ENCODE results near the gene DRAXIN.

DRAXIN gene

GRCh38 chr1:11708554-11709350, 17.2 kb downstream of the DRAXIN start:
- peaks cover 6 to 67% of the 10 kb centered on the region in 2 donors for H3K36me3 ChIP-seq (replicated peaks in 1 of 2; ENCODE audit: control insufficient read depth in 2 of 2, insufficient read depth in 2 of 2, low read length in 2 of 2)

GRCh38 chr1:11711490-11711889, 20.0 kb downstream of the DRAXIN start:
- Histone ChIP-seq H3K4me2 (ENCODE audit: insufficient read depth, low read length, poor library complexity, severe bottlenecking) (no peak overlapping the region), H3K9me3 (replicated peaks in 1 of 2; ENCODE audit: control insufficient read depth in 2 of 2, insufficient read depth in 1 of 2, low read depth in 1 of 2, low read length in 2 of 2) (no peaks in the 10 kb centered on the region), H3K4me3 (ENCODE audit: low read length in 2 of 2) (no peak overlapping the region), H4K91ac (ENCODE audit: low read depth, low read length, poor library complexity) (no peak overlapping the region), H3K4ac (ENCODE audit: low read length) (no peak overlapping the region), H3K4me1 (ENCODE audit: control insufficient read depth in 2 of 2, insufficient read depth in 1 of 2, low read depth in 1 of 2, low read length in 2 of 2) (peaks cover 0 to 7% of the 10 kb centered on the region in 2 donors), H3K9ac (ENCODE audit: low read depth, low read length, poor library complexity) (no peak overlapping the region), H4K8ac (ENCODE audit: low read depth, low read length) (no peak overlapping the region), H2BK5ac (ENCODE audit: low read length) (no peak overlapping the region), H2AK5ac (ENCODE audit: low read depth, low read length) (no peak overlapping the region), H3K14ac (ENCODE audit: low read length) (no peak overlapping the region), H2BK15ac (ENCODE audit: low read length) (no peak overlapping the region), H2BK12ac (ENCODE audit: low read length) (no peak overlapping the region), H3K36me3 (replicated peaks in 1 of 2; ENCODE audit: control insufficient read depth in 2 of 2, insufficient read depth in 2 of 2, low read length in 2 of 2) (peaks cover 6 to 91% of the 10 kb centered on the region in 2 donors), H3K18ac (ENCODE audit: low read length) (no peak overlapping the region), H3K27me3 (ENCODE audit: control insufficient read depth in 3 of 3, insufficient read depth in 3 of 3, low read depth in 1 of 3, low read length in 3 of 3) (no peaks in the 10 kb centered on the region), H3K79me1 (ENCODE audit: low read depth, low read length) (no peaks in the 10 kb centered on the region), H3K23ac (ENCODE audit: low read depth, low read length, poor library complexity) (peak overlapping the region; percentile 13), H2AFZ (ENCODE audit: low read length) (no peak overlapping the region), H3K27ac (replicated peaks; ENCODE audit: low read length) (no peak overlapping the region), H2BK120ac (ENCODE audit: low read depth, low read length) (no peak overlapping the region)
- no peak for DNase-seq (ENCODE audit: low spot score)
- no CpG with 5 or more reads among the region's 5 CpGs for WGBS, 2 donors (ENCODE audit: extremely low coverage in 2 of 2, insufficient read length in 2 of 2, insufficient replicate concordance in 1 of 2)

More at GRCh38 chr1:11708554-11709350, 17.2 kb downstream of the DRAXIN start:
- Histone ChIP-seq H4K91ac (ENCODE audit: low read depth, low read length, poor library complexity) (no peak overlapping the region), H2AFZ (ENCODE audit: low read length) (no peak overlapping the region), H2BK15ac (ENCODE audit: low read length) (no peak overlapping the region), H3K18ac (ENCODE audit: low read length) (no peak overlapping the region), H2AK5ac (ENCODE audit: low read depth, low read length) (no peak overlapping the region), H3K27ac (replicated peaks; ENCODE audit: low read length) (no peak overlapping the region), H3K14ac (ENCODE audit: low read length) (no peak overlapping the region), H2BK120ac (ENCODE audit: low read depth, low read length) (no peak overlapping the region), H3K4me1 (ENCODE audit: control insufficient read depth in 2 of 2, insufficient read depth in 1 of 2, low read depth in 1 of 2, low read length in 2 of 2) (peaks cover 20 to 28% of the 10 kb centered on the region in 2 donors), H3K23ac (ENCODE audit: low read depth, low read length, poor library complexity) (no peak overlapping the region), H3K9ac (ENCODE audit: low read depth, low read length, poor library complexity) (no peak overlapping the region), H2BK12ac (ENCODE audit: low read length) (no peak overlapping the region), H4K8ac (ENCODE audit: low read depth, low read length) (no peak overlapping the region), H3K4ac (ENCODE audit: low read length) (no peak overlapping the region), H3K4me3 (ENCODE audit: low read length in 2 of 2) (peak overlapping the region in 1 of 2 donors; percentile 40), H2BK5ac (ENCODE audit: low read length) (no peak overlapping the region), H3K4me2 (ENCODE audit: insufficient read depth, low read length, poor library complexity, severe bottlenecking) (no peak overlapping the region), H3K27me3 (ENCODE audit: control insufficient read depth in 3 of 3, insufficient read depth in 3 of 3, low read depth in 1 of 3, low read length in 3 of 3) (no peaks in the 10 kb centered on the region), H3K79me1 (ENCODE audit: low read depth, low read length) (peaks cover 2% of the 10 kb centered on the region), H3K9me3 (replicated peaks in 1 of 2; ENCODE audit: control insufficient read depth in 2 of 2, insufficient read depth in 1 of 2, low read depth in 1 of 2, low read length in 2 of 2) (no peaks in the 10 kb centered on the region)
- no peak for DNase-seq (ENCODE audit: low spot score)
- no CpG with 5 or more reads among the region's 11 CpGs for WGBS, 2 donors (ENCODE audit: extremely low coverage in 2 of 2, insufficient read length in 2 of 2, insufficient replicate concordance in 1 of 2)

- H3K27me3 ChIP-seq (ENCODE audit: control insufficient read depth in 3 of 3, insufficient read depth in 3 of 3, low read depth in 1 of 3, low read length in 3 of 3): no peaks in the 10 kb centered on the region
Observed at GRCh38 chr1:11712285-11712684, 20.8 kb downstream of the DRAXIN start.

GRCh38 chr1:11713095-11713494, 21.6 kb downstream of the DRAXIN start:
- H3K27me3 ChIP-seq (ENCODE audit: control insufficient read depth in 3 of 3, insufficient read depth in 3 of 3, low read depth in 1 of 3, low read length in 3 of 3): no peaks in the 10 kb centered on the region

More at GRCh38 chr1:11712285-11712684, 20.8 kb downstream of the DRAXIN start:
- no peak overlapping the region for H3K27ac ChIP-seq (replicated peaks; ENCODE audit: low read length)
- H3K4me2 ChIP-seq (ENCODE audit: insufficient read depth, low read length, poor library complexity, severe bottlenecking): no peak overlapping the region
- no peak overlapping the region for H2AFZ ChIP-seq (ENCODE audit: low read length)
- H2AK5ac ChIP-seq (ENCODE audit: low read depth, low read length): no peak overlapping the region
- no peak for DNase-seq (ENCODE audit: low spot score)
- no CpG with 5 or more reads among the region's 8 CpGs for WGBS, 2 donors (ENCODE audit: extremely low coverage in 2 of 2, insufficient read length in 2 of 2, insufficient replicate concordance in 1 of 2)
- no peak overlapping the region for H3K4ac ChIP-seq (ENCODE audit: low read length)
- no peak overlapping the region for H2BK15ac ChIP-seq (ENCODE audit: low read length)
- H4K8ac ChIP-seq (ENCODE audit: low read depth, low read length): no peak overlapping the region
- no peaks in the 10 kb centered on the region for H3K79me1 ChIP-seq (ENCODE audit: low read depth, low read length)
- H3K18ac ChIP-seq (ENCODE audit: low read length): no peak overlapping the region
- no peak overlapping the region for H2BK5ac ChIP-seq (ENCODE audit: low read length)
- no peaks in the 10 kb centered on the region for H3K9me3 ChIP-seq (replicated peaks in 1 of 2; ENCODE audit: control insufficient read depth in 2 of 2, insufficient read depth in 1 of 2, low read depth in 1 of 2, low read length in 2 of 2)
- no peak overlapping the region for H3K23ac ChIP-seq (ENCODE audit: low read depth, low read length, poor library complexity)
- peaks cover 6 to 93% of the 10 kb centered on the region in 2 donors for H3K36me3 ChIP-seq (replicated peaks in 1 of 2; ENCODE audit: control insufficient read depth in 2 of 2, insufficient read depth in 2 of 2, low read length in 2 of 2)
- H2BK120ac ChIP-seq (ENCODE audit: low read depth, low read length): no peak overlapping the region
- H3K4me3 ChIP-seq (ENCODE audit: low read length in 2 of 2): no peak overlapping the region
- H2BK12ac ChIP-seq (ENCODE audit: low read length): no peak overlapping the region
- H3K14ac ChIP-seq (ENCODE audit: low read length): peak overlapping the region; percentile 65
- H4K91ac ChIP-seq (ENCODE audit: low read depth, low read length, poor library complexity): no peak overlapping the region
- H3K9ac ChIP-seq (ENCODE audit: low read depth, low read length, poor library complexity): no peak overlapping the region
- peaks cover 0 to 7% of the 10 kb centered on the region in 2 donors for H3K4me1 ChIP-seq (ENCODE audit: control insufficient read depth in 2 of 2, insufficient read depth in 1 of 2, low read depth in 1 of 2, low read length in 2 of 2)

More at GRCh38 chr1:11713095-11713494, 21.6 kb downstream of the DRAXIN start:
- Histone ChIP-seq H3K4ac (ENCODE audit: low read length) (no peak overlapping the region), H3K9ac (ENCODE audit: low read depth, low read length, poor library complexity) (no peak overlapping the region), H2BK15ac (ENCODE audit: low read length) (no peak overlapping the region), H3K79me1 (ENCODE audit: low read depth, low read length) (no peaks in the 10 kb centered on the region), H3K9me3 (replicated peaks in 1 of 2; ENCODE audit: control insufficient read depth in 2 of 2, insufficient read depth in 1 of 2, low read depth in 1 of 2, low read length in 2 of 2) (no peaks in the 10 kb centered on the region), H2BK120ac (ENCODE audit: low read depth, low read length) (no peak overlapping the region), H3K18ac (ENCODE audit: low read length) (no peak overlapping the region), H3K23ac (ENCODE audit: low read depth, low read length, poor library complexity) (no peak overlapping the region), H3K4me2 (ENCODE audit: insufficient read depth, low read length, poor library complexity, severe bottlenecking) (no peak overlapping the region), H2BK12ac (ENCODE audit: low read length) (no peak overlapping the region), H4K8ac (ENCODE audit: low read depth, low read length) (no peak overlapping the region), H3K36me3 (replicated peaks in 1 of 2; ENCODE audit: control insufficient read depth in 2 of 2, insufficient read depth in 2 of 2, low read length in 2 of 2) (peaks cover 6 to 85% of the 10 kb centered on the region in 2 donors), H3K27ac (replicated peaks; ENCODE audit: low read length) (no peak overlapping the region), H2BK5ac (ENCODE audit: low read length) (no peak overlapping the region), H3K14ac (ENCODE audit: low read length) (no peak overlapping the region), H3K4me1 (ENCODE audit: control insufficient read depth in 2 of 2, insufficient read depth in 1 of 2, low read depth in 1 of 2, low read length in 2 of 2) (no peaks in the 10 kb centered on the region), H3K4me3 (ENCODE audit: low read length in 2 of 2) (no peak overlapping the region), H4K91ac (ENCODE audit: low read depth, low read length, poor library complexity) (no peak overlapping the region), H2AK5ac (ENCODE audit: low read depth, low read length) (no peak overlapping the region), H2AFZ (ENCODE audit: low read length) (no peak overlapping the region)
- DNase-seq (ENCODE audit: low spot score): no peak
- no CpG with 5 or more reads among the region's 11 CpGs for WGBS, 2 donors (ENCODE audit: extremely low coverage in 2 of 2, insufficient read length in 2 of 2, insufficient replicate concordance in 1 of 2)
